ENCODE measurements around the gene CDADC1.
A peak's percentile ranks its signal among the peaks of the same experiment; 100 is the strongest.

The CDADC1 gene

DNA sequence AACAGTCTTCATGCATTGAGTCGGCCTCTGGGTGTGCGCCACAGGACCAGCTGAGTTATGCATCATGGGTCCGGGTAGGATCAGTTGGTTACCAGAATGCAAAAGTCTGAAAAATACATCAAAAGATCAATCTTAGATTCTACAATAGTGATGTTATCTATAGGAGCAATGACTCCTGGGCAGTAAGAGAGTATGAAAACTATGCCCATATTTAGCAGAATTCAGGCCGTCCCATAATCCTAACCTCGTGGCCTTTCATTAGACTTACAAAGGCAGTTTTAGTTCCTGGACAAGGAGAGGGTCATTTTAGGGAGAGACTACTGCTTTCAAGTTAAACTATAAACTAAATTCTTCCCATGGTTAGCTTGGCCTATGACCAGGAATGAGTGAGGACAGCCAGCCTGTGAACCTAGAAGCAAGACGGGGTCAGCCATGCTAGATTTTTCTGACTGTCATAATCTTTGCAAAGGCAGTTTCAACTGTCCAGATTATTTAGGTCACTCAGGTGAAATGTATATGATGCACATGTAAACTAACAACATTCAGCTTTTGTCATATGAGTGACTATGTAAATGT lies 11.8 kb upstream of the CDADC1 start:
- TF ChIP-seq CTCF (IDR thresholded peaks at IDR 0.05; ENCODE audit: low read depth, low read length), result no peak
- H3K4me3 ChIP-seq (ENCODE audit: low read depth, low read length), result no peak overlapping the region

- no peak for TF ChIP-seq CTCF (IDR thresholded peaks at IDR 0.05; ENCODE audit: low read depth, low read length)
- H3K4me3 ChIP-seq (ENCODE audit: low read depth, low read length), result no peak overlapping the region
Observed at GRCh38 chr13:49238621-49239020, 9.1 kb upstream of the CDADC1 start.

DNA sequence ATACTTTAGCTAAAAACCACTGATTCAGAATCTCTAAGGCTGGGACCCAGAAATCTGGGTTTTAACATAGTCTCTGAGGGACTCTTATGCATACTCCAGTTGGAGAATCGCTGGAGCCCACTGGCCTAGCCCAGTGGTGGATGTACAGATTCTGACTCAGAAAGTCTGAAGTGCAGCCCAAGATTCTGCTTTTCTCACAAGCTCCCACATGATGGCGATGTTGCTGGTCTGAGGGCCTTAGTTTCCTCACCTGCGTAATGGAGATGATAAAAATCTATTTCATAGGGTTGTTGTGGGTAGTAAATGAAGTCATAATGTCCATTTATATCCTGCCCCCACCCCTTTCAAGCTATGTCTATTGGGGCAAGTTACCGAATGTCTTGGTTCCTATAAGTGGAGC lies 7.7 kb upstream of the CDADC1 start:
- no peak overlapping the region for H3K4me3 ChIP-seq (ENCODE audit: low read depth, low read length)
- peak; percentile 31; the same call in 1 of the 2 replicates for TF ChIP-seq CTCF (IDR thresholded peaks at IDR 0.05; ENCODE audit: low read depth, low read length)

- no peak overlapping the region for H3K4me3 ChIP-seq (ENCODE audit: low read depth, low read length)
- TF ChIP-seq CTCF (IDR thresholded peaks at IDR 0.05; ENCODE audit: low read depth, low read length), result no peak
Observed at GRCh38 chr13:49241296-49241695, 6.4 kb upstream of the CDADC1 start.

DNA sequence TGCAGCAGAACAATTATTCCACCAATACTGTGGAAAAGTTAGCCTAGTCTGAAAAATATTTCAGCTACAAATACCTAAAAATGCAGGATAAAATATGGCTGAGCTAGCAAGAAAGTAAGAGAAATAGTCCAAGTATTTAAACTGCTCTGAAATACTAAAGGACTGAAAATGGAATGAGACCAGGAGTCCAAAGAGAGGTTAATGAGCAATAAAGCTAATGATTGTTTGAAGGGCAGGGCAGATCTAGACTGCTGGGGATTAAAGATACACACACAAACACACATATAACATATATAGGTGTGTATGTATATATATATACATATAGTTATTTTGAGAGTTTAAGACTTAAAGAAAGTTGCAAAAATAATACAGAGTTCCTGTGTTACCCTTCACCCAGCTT lies 2.6 kb upstream of the CDADC1 start:
- TF ChIP-seq CTCF (IDR thresholded peaks at IDR 0.05; ENCODE audit: low read depth, low read length), result no peak
- no peak overlapping the region for H3K4me3 ChIP-seq (ENCODE audit: low read depth, low read length)

DNA sequence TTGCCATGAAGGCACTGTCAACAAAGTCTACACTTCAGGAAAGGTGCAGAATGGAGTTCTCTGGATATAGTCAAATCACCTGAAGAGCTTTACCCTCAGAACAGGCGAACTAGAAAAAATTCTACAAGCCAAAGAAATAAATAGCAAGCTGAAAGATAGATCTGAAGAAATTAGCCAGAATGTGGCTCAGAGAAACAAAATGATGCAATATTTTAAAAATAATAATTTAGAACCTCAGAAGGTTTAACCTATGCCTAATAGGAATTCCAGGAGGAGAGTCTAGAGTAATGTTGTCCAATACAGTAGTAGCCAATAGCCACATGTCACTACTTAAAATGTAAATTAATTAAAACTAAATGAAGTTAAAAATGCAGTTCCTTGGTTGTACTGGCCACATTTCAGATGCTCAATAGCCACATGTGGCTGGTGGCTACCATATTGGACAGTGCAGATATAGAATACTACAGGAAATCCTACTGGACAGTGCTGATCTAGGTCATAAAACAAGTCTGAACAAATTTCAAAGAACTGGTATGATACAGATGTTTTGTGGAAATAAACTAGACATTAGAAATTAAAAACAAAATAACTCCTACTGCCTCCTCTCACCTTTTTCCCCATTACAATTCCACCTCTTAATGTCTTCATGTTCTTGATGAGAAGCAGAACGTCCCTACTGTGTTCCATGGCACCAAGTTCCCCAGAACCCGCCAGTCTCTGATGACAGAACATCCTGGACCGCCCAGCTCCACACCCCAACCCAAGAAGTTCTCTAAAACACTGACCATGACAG lies 679 bp upstream of the CDADC1 start:
- peak overlapping the region; percentile 90 for H3K4me3 ChIP-seq (ENCODE audit: low read depth, low read length)
- TF ChIP-seq CTCF (IDR thresholded peaks at IDR 0.05; ENCODE audit: low read depth, low read length), result no peak

DNA sequence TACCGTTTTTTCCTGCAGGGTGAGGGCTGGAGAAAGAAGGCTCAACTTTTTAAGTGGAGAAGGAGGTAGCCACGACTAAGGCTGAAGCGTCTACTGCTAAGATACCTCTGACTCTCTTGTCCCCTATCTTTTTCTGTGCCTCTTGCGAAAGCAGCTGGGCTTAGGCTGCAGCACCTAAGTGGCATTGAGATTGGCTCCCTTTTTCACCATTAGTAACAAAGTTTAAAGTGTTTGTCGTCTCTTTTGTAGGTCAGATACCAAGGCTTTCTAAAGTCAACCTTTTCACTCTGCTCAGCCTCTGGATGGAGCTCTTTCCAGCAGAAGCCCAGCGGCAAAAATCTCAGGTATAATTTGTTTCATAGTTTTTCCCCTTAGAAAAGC lies 887 bp downstream of the CDADC1 start:
- no peak for TF ChIP-seq CTCF (IDR thresholded peaks at IDR 0.05; ENCODE audit: low read depth, low read length)
- peak overlapping the region; percentile 90 for H3K4me3 ChIP-seq (ENCODE audit: low read depth, low read length)

All from WI38 (cell line).